Measurements from ENCODE around the gene LGALS7.
"Not testable (repeated sequence)": the region's sequence is repeated elsewhere in the genome, so short reads cannot be mapped to it uniquely, and the experiment has no call there.

Gene LGALS7

GRCh38 chr19:38799104-38799503 is 25.8 kb upstream of the LGALS7 start:
- DNase-seq = no peak

- not testable (repeated sequence) for DNase-seq
Measured at GRCh38 chr19:38797781-38798180, 24.5 kb upstream of the LGALS7 start.

DNA sequence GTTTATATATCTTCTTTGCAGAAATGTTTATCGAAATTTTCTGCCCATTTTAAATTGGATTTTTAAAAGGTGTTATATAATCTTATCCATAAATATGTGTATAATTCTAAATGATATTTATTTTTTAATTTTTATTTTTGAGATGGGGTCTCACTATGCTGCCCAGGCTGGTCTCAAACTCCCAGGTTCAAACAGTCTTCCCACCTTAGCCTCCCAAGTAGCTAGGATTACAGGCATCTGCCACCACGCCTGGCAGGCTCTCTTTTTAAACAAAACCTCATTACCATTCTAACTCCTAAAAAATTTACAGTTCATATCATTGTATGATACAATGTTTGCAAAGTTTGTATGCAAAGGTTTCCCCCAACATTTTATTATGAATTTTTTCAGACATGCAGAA is 22.8 kb upstream of the LGALS7 start:
- DNase-seq = no peak

GRCh38 chr19:38795549-38795948 is 22.2 kb upstream of the LGALS7 start:
- DNase-seq = no peak

DNA sequence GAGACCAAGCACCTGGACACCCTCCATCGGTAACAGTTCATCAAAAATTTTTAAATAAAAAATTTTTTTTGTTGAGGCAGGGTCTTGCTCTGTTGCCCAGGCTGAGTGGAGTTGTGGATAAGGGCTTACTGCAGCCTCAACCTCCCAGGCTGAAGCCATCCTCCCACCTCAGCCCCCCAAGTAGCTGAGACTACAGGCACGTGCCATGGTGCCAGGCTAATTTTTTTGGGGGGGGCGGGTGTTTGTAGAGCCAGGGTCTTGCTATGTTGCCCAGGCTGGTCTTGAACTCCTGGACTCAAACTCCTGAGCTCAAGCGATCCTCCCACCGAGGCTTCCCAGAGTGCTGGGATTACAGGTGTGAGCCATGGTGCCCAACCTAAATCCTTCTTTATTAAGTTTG is 20.4 kb upstream of the LGALS7 start:
- DNase-seq = no peak

DNA sequence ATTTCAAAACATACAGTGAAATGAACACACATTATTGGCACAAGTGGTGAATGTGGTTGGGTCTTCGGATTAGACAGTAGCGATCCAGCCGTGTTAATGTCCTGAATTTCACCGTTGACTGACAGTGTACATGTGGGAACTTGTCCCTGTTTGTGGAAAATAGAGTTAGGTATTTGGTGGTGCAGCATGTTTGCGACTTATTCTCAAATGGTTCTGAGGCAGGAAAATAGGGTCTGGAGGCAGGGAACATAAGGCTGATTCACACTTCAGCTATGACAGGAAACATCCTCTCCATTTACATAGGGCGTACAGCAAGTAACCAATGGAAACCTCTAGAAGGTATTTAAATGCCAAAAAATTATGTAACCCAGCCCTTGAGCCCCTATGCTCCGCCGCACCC is 19.9 kb upstream of the LGALS7 start:
- no peak for DNase-seq

GRCh38 chr19:38792250-38793111 is 19.2 kb upstream of the LGALS7 start:
- peak; percentile 53 for DNase-seq

DNA sequence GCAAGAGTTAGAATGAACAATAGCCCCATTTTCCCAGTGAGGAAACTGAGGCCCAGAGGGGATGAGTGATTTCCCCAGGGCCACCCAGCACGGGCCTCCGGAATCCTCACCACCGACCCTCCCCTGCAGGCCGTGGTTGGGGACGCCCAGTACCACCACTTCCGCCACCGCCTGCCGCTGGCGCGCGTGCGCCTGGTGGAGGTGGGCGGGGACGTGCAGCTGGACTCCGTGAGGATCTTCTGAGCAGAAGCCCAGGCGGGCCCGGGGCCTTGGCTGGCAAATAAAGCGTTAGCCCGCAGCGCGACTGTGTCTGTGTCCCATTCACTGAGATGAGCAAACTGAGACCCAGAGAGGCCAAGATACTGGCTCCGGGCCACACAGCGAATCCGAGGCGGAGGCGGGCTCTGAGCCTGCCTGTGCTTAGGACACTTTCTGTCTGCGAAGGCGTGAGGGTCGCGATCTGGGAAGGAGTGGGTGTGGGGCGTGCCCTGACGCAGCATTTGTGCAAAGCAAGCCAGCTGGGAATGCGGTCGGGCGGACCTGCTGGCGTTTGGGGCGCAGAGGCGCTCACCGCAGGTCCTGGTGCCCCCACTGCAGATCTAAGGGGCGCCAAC is 18.2 kb upstream of the LGALS7 start:
- not testable (repeated sequence) for DNase-seq

DNA sequence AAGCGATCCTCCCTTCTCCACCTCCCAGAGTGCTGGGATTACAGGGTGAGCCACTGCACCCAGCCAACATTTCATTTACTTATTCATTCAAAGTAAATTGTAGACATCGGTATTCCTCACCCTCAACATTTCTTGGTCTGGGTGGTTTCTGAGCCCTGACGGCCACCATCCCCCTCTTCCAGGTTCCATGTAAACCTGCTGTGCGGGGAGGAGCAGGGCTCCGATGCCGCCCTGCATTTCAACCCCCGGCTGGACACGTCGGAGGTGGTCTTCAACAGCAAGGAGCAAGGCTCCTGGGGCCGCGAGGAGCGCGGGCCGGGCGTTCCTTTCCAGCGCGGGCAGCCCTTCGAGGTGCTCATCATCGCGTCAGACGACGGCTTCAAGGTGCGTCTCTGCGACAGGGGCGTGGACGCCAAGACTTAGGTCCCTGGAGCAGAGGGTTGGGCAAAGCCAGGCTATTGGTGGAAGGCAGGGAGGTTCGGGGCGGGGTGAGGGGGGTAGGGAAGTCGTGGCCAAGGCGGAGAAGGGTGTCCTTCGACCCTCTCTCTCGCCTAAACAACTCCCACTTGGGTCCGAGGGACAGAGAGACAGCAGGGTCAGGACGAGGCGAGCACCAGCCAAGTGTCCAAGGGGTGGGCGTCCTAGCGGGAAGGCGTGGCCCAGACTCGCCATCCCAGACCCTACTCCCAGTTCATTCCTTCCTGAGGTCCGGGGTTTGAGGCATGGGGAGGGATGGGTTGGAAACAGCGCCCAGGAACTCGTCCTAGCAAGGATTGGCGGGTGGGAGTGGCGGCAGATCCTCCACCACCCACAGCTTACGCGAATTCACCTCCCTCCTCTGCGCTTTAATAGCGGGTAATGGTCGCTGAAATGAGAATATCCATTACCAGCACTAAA is 17.4 kb upstream of the LGALS7 start:
- not testable (repeated sequence) for DNase-seq

- DNase-seq = no peak
Measured at GRCh38 chr19:38788478-38789243, 15.3 kb upstream of the LGALS7 start, which contains the start of gene LGALS7B. Gene LGALS7B, plus strand, starts transcription at chr19:38789200. Its CDS starts 27 bp downstream, at chr19:38789227.

GRCh38 chr19:38786572-38787265 is 13.4 kb upstream of the LGALS7 start:
- DNase-seq = no peak

DNA sequence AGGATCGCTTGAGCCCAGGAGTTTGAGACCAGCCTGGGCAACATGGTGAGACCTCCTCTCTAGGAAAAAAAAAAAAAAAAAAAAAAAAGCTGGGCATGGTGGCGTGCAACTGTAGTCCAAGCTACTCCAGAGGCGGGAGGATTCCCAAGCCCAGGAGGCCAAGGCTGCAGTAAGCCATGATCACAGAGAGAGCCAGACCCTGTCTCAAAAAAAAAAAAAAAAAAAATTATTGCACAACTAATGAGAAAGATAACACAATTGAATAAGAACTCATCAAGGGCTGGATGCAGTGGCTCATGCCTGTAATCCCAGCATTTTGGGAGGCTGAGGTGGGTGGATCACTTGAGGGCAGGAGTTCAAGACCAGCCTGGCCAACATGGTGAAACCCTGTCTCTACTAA is 12.7 kb upstream of the LGALS7 start:
- not testable (repeated sequence) for DNase-seq

DNA sequence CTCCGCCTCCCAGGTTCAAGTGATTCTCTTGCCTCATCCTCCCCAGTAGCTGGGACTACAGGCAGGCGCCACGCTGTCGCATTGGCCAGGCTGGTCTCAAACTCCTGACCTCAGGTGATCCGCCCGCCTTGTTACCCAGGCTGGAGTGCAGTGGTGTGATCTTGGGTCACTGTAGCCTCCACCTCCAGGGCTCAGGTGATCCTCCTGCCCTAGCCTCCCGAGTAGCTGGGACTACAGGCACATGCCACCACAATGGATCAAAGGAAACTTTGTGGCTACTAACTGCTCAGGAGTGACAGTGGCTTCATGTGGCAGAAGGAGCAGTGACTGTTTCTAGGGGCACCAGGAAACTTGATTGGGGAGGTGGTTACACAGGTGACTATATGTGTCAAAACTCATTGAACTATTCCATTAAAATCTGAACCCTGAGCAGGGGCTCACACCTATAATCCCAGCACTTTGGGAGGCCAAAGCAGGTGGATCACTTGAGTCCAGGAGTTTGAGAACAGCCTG is 11.9 kb upstream of the LGALS7 start:
- DNase-seq = no peak

DNA sequence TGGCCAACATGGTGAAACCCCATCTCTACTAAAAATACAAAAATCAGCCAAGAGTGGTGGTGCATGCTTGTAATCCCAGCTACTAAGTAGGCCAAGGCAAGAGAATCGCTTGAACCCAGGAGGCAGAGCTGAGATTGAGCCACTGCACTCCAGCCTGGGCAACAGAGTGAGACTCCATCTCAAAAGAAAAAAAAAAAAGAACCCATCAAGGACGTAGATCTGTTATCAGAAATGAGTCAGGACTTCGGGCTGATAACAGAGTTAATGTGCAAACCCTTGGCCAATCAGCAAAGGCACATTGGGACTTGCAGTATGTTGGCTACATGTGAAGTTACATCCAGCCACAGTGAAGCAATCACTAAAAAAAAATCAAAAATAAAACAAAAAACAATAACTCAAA is 10.9 kb upstream of the LGALS7 start:
- DNase-seq = no peak

- DNase-seq = not testable (repeated sequence)
Measured at GRCh38 chr19:38782212-38782611, 8.9 kb upstream of the LGALS7 start.

DNA sequence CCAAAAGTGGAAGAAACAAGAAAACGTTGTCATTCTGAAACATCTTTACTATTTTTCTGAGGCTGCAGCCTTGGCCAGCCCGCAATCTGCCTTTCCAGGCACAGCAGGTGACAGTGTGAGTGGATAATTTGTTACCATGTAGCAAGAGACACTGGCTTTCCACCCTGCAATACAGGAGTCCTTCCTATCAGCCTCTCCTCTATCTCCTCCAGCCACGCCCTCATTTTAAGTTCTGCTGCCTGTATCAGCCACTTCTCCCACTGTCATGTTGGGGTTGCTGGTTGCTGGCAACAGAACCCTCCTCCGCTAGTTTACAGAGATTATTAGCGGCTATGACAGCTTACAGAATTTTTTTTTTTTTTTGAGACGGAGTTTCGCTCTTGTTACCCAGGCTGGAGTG is 7.7 kb upstream of the LGALS7 start:
- DNase-seq = no peak

DNA sequence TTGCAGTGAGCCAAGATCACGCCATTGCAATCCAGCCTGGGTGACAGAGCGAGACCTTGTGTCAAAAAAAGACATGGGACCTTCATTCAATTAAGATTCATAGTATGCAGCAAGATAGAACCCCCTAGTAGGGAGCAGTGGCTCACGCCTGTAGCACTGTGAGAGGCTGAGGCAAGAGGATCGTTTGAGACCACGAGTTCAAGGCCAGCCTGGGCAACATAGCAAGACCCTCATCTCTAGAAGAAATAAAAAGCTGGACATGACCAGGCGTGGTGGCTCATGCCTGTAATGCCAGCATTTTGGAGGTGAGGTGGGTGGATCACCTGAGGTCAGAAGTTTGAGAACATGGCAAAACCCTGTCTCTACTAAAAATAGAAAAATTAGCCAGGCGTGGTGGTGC is 7.1 kb upstream of the LGALS7 start:
- DNase-seq = no peak

- no peak for DNase-seq
Measured at GRCh38 chr19:38778733-38779132, 5.4 kb upstream of the LGALS7 start.

DNA sequence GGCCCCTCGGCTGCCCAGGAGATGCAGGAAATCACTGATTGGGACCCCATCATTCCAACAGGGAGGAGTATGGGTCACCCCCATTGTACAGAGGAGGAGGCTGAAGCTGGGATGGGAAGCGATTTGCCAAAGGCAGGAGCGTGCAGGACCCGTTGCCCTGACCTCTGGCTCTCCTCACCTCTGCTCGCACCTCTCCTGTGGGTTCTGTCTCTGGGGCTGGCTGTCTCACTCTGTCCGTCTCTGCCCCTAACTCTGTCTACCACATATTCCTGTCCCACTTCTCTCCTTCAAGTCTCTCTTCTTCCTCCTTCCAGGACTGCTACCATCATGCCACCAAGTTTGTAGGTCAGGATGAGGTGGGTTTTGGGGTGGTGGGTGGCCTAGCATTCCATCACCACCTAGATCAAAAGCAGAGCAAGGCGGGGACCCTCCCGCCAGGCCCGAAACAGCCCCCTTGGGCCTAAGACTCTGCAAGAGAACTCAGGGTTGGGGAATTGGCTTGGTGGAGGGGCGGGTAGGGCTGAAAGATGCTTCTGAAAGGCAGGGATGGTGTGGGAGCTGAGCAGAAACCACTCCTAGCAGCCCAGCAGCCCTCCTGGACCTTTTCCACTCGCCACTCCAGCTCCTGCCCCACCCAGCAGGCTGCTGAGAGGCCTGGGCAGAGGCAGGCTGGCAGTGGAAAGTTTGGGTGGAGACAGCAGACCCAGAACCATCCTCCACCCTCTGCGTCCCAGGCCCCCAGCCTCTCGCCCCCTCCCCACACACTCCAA is 1.0 kb upstream of the LGALS7 start:
- DNase-seq = no peak

GRCh38 chr19:38771569-38771968 is 1.7 kb downstream of the LGALS7 start:
- not testable (repeated sequence) for DNase-seq

DNA sequence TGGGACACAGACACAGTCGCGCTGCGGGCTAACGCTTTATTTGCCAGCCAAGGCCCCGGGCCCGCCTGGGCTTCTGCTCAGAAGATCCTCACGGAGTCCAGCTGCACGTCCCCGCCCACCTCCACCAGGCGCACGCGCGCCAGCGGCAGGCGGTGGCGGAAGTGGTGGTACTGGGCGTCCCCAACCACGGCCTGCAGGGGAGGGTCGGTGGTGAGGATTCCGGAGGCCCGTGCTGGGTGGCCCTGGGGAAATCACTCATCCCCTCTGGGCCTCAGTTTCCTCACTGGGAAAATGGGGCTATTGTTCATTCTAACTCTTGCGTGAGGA is 2.4 kb downstream of the LGALS7 start:
- DNase-seq = not testable (repeated sequence)

Data from activated T-cell treated with anti-CD3 and anti-CD28 coated beads, Interleukin-2, amount 50 U/mL, for 1 hour (primary cell).